Suprapubic skin (tissue), 4 donors: Measurements from ENCODE around the gene GPM6B.

Experiments used
- EP300 ChIP-seq: sonication (generic); formaldehyde crosslinking; IDR thresholded peaks from one replicate; pipeline ENCODE4 v1.6.1; 2017; ENCODE audit warnings: antibody characterized with exemption
- POLR2A ChIP-seq, 2 donors: fragments of 450-650 bp; IDR thresholded peaks; one replicate each; pipeline ENCODE4 v1.6.1; 2017; ENCODE audit warnings: antibody characterized with exemption in 2 of 2, mild to moderate bottlenecking in 2 of 2, moderate library complexity in 2 of 2
- POLR2AphosphoS5 ChIP-seq, 3 donors: sonication (generic); formaldehyde crosslinking; IDR thresholded peaks; one replicate each; pipeline ENCODE4 v1.6.1; 2017; ENCODE audit warnings: antibody characterized with exemption in 3 of 3
- TF ChIP-seq, protein P1 (sequence below), 2 donors: fragments of 200-600 bp in 1 of 2; fragments of 450-650 bp in 1 of 2; sonication (generic) in 1 of 2; IDR thresholded peaks; one replicate each; pipeline ENCODE4 v1.5.1; 2016 to 2019; ENCODE audit warnings: antibody characterized with exemption in 2 of 2, mild to moderate bottlenecking in 1 of 2, moderate library complexity in 1 of 2

- no peak for TF ChIP-seq POLR2AphosphoS5 (IDR thresholded peaks at IDR 0.05)
- TF ChIP-seq, protein P1, sequence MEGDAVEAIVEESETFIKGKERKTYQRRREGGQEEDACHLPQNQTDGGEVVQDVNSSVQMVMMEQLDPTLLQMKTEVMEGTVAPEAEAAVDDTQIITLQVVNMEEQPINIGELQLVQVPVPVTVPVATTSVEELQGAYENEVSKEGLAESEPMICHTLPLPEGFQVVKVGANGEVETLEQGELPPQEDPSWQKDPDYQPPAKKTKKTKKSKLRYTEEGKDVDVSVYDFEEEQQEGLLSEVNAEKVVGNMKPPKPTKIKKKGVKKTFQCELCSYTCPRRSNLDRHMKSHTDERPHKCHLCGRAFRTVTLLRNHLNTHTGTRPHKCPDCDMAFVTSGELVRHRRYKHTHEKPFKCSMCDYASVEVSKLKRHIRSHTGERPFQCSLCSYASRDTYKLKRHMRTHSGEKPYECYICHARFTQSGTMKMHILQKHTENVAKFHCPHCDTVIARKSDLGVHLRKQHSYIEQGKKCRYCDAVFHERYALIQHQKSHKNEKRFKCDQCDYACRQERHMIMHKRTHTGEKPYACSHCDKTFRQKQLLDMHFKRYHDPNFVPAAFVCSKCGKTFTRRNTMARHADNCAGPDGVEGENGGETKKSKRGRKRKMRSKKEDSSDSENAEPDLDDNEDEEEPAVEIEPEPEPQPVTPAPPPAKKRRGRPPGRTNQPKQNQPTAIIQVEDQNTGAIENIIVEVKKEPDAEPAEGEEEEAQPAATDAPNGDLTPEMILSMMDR (IDR thresholded peaks at IDR 0.05) = no peak
- TF ChIP-seq POLR2A (IDR thresholded peaks at IDR 0.05) = no peak
- TF ChIP-seq EP300 = no peak
Observed at GRCh38 chrX:13742397-13743176, 74.3 kb downstream of the GPM6B start.
